ENCODE data around the gene VPS51. TPM values are rescaled to one million over a fixed set of nuclear protein-coding genes. Genes with fewer than 3 reads are reported as not detected.

The VPS51 gene
- total and polyA plus RNA-seq, 9 of the 15 experiments (the other 6 are each of a cell fraction or from before 2014, with no cell fraction given): 1.8 to 143 (median 46.8) TPM

DNA sequence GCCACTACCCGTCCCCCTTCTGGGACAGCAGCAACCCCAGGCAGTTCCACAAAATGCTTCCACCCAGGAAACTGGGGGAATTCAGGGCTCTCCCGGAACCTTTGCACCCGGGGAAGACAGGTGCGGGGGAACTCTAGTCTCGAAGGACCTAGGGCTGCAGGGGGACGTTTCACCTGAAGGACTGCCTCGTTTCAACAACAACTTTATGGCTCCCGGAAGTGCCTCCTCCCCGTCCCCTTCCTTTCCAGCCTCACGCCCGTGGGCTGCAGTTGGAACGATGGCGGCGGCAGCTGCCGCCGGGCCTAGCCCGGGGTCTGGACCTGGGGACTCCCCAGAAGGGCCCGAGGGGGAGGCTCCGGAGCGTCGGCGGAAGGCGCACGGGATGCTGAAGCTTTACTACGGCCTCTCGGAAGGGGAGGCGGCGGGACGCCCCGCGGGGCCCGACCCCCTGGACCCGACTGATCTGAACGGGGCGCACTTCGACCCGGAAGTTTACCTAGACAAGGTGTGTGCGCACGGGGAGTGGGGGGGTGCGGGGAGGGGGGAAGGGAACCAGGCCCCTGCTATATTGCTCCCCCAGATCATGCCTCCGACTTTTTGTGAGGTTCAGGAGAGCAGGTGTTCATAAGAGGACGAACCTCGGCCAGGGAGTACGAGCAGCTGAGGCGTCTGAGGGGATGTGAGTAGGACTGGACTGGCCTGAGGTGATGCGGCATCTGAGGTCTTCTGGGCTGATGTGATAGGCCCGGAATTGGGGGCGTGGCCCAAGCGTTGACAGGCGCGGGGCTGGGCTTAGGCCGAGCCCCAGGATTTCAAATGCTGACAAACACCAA is at the start of gene VPS51 (continued):
- TF ChIP-seq, protein P1, sequence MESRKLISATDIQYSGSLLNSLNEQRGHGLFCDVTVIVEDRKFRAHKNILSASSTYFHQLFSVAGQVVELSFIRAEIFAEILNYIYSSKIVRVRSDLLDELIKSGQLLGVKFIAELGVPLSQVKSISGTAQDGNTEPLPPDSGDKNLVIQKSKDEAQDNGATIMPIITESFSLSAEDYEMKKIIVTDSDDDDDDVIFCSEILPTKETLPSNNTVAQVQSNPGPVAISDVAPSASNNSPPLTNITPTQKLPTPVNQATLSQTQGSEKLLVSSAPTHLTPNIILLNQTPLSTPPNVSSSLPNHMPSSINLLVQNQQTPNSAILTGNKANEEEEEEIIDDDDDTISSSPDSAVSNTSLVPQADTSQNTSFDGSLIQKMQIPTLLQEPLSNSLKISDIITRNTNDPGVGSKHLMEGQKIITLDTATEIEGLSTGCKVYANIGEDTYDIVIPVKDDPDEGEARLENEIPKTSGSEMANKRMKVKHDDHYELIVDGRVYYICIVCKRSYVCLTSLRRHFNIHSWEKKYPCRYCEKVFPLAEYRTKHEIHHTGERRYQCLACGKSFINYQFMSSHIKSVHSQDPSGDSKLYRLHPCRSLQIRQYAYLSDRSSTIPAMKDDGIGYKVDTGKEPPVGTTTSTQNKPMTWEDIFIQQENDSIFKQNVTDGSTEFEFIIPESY (CRISPR knock-in tag; IDR thresholded peaks at IDR 0.05): no peak
- no peak for TF ChIP-seq HDGF (IDR thresholded peaks at IDR 0.05)
- no peak for TF ChIP-seq HDAC2 (IDR thresholded peaks at IDR 0.05)
- peak; percentile 81; the same call in 1 of the 2 replicates for TF ChIP-seq PHF8 (IDR thresholded peaks at IDR 0.05; ENCODE audit: borderline replicate concordance, low read length)
- no peak for TF ChIP-seq ZFP30 (CRISPR knock-in tag; IDR thresholded peaks at IDR 0.05; ENCODE audit: borderline replicate concordance)
- no peak for TF ChIP-seq ZBED1 (IDR thresholded peaks at IDR 0.05)
- TF ChIP-seq, protein P2, sequence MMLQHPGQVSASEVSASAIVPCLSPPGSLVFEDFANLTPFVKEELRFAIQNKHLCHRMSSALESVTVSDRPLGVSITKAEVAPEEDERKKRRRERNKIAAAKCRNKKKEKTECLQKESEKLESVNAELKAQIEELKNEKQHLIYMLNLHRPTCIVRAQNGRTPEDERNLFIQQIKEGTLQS (IDR thresholded peaks at IDR 0.05): no peak
- TF ChIP-seq, protein P2 (CRISPR knock-in tag; conservative IDR thresholded peaks at IDR 0.05): peak; percentile 44; the same call in 1 of the 2 replicates
- TF ChIP-seq, protein P3, sequence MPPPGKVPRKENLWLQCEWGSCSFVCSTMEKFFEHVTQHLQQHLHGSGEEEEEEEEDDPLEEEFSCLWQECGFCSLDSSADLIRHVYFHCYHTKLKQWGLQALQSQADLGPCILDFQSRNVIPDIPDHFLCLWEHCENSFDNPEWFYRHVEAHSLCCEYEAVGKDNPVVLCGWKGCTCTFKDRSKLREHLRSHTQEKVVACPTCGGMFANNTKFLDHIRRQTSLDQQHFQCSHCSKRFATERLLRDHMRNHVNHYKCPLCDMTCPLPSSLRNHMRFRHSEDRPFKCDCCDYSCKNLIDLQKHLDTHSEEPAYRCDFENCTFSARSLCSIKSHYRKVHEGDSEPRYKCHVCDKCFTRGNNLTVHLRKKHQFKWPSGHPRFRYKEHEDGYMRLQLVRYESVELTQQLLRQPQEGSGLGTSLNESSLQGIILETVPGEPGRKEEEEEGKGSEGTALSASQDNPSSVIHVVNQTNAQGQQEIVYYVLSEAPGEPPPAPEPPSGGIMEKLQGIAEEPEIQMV (tag; conservative IDR thresholded peaks at IDR 0.05; ENCODE audit: low read depth): no peak; the same call in 1 of the 2 replicates
- no peak for TF ChIP-seq GABPB2 (CRISPR knock-in tag; conservative IDR thresholded peaks at IDR 0.05)
- TF ChIP-seq, protein P4, sequence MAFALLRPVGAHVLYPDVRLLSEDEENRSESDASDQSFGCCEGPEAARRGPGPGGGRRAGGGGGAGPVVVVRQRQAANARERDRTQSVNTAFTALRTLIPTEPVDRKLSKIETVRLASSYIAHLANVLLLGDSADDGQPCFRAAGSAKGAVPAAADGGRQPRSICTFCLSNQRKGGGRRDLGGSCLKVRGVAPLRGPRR (CRISPR knock-in tag; IDR thresholded peaks at IDR 0.05): no peak
- no peak for TF ChIP-seq SRSF1 (IDR thresholded peaks at IDR 0.05; ENCODE audit: low read depth, low read length)
- peak; percentile 32 for TF ChIP-seq PCBP1 (IDR thresholded peaks at IDR 0.05; ENCODE audit: low read depth, low read length, poor library complexity, severe bottlenecking)
- TF ChIP-seq CREB1 (IDR thresholded peaks at IDR 0.05): peak; percentile 64
- peak; percentile 70; the same call in 1 of the 2 replicates for TF ChIP-seq CREB1 (CRISPR knock-in tag; IDR thresholded peaks at IDR 0.05)
- TF ChIP-seq RFX7 (CRISPR knock-in tag; IDR thresholded peaks at IDR 0.05): no peak
- TF ChIP-seq CHCHD3 (CRISPR knock-in tag; IDR thresholded peaks at IDR 0.05): 0 out of 2 replicates have a peak, but pooled peaks have one; percentile 65
- TF ChIP-seq BRD4 (IDR thresholded peaks at IDR 0.05): peak; percentile 81; the same call in 1 of the 2 replicates
- TF ChIP-seq, protein P5, sequence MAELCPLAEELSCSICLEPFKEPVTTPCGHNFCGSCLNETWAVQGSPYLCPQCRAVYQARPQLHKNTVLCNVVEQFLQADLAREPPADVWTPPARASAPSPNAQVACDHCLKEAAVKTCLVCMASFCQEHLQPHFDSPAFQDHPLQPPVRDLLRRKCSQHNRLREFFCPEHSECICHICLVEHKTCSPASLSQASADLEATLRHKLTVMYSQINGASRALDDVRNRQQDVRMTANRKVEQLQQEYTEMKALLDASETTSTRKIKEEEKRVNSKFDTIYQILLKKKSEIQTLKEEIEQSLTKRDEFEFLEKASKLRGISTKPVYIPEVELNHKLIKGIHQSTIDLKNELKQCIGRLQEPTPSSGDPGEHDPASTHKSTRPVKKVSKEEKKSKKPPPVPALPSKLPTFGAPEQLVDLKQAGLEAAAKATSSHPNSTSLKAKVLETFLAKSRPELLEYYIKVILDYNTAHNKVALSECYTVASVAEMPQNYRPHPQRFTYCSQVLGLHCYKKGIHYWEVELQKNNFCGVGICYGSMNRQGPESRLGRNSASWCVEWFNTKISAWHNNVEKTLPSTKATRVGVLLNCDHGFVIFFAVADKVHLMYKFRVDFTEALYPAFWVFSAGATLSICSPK (IDR thresholded peaks at IDR 0.05; ENCODE audit: borderline replicate concordance): no peak
- 0 out of 4 replicates have a peak, but pooled peaks of 1 of the 2 experiments have one; percentile 43 for TF ChIP-seq SRF (CRISPR knock-in tag; IDR thresholded peaks at IDR 0.05)
- TF ChIP-seq NR1H2 (CRISPR knock-in tag; IDR thresholded peaks at IDR 0.05): 0 out of 2 replicates have a peak, but pooled peaks have one; percentile 28

All from K562 (cell line).